GM18507 (cell line): ENCODE data around the gene MSI2.

Experiments
- DNase-seq: peaks from one replicate; pipeline ENCODE4 v3.0.0; 2011; ENCODE audit warnings: low read depth; ENCODE audit not compliant: insufficient read length; ENCODE audit errors: extremely low spot score
- FAIRE-seq: peaks from 2 replicates; lab custom pipeline; 2011; peaks lifted over from hg19 to GRCh38; lab: Jason Lieb, UNC

MSI2 gene

GRCh38 chr17:57624386-57624785 lies 368.1 kb downstream of the MSI2 start:
- DNase-seq = no peak
- FAIRE-seq = peak; percentile 82

GRCh38 chr17:57625511-57625910 lies 369.2 kb downstream of the MSI2 start:
- FAIRE-seq (no peak), DNase-seq (no peak)

- FAIRE-seq (no peak), DNase-seq (no peak)
Observed at GRCh38 chr17:57625957-57626356, 369.6 kb downstream of the MSI2 start.

GRCh38 chr17:57626520-57627210 lies 370.3 kb downstream of the MSI2 start:
- FAIRE-seq = no peak

GRCh38 chr17:57627591-57627990 lies 371.3 kb downstream of the MSI2 start:
- DNase-seq (no peak), FAIRE-seq (no peak)

More at GRCh38 chr17:57626520-57627210, 370.3 kb downstream of the MSI2 start:
- no peak for DNase-seq

- FAIRE-seq (no peak), DNase-seq (no peak)
Observed at GRCh38 chr17:57628421-57628820, 372.1 kb downstream of the MSI2 start.

- FAIRE-seq (peak; percentile 86), DNase-seq (peak; percentile 54)
Observed at GRCh38 chr17:57629470-57629869, 373.1 kb downstream of the MSI2 start.

- DNase-seq (no peak), FAIRE-seq (no peak)
Observed at GRCh38 chr17:57629886-57630285, 373.6 kb downstream of the MSI2 start.

- DNase-seq (no peak), FAIRE-seq (no peak)
Observed at GRCh38 chr17:57630736-57631135, 374.4 kb downstream of the MSI2 start.

- DNase-seq (no peak), FAIRE-seq (no peak)
Observed at GRCh38 chr17:57631871-57632270, 375.5 kb downstream of the MSI2 start.

GRCh38 chr17:57632294-57632693 lies 376.0 kb downstream of the MSI2 start:
- DNase-seq (no peak), FAIRE-seq (no peak)

- DNase-seq (no peak), FAIRE-seq (no peak)
Observed at GRCh38 chr17:57633236-57633635, 376.9 kb downstream of the MSI2 start.

- DNase-seq = no peak
- FAIRE-seq = no peak
Observed at GRCh38 chr17:57634713-57635465, 378.6 kb downstream of the MSI2 start.

GRCh38 chr17:57636274-57636673 lies 380.0 kb downstream of the MSI2 start:
- FAIRE-seq (no peak), DNase-seq (no peak)

GRCh38 chr17:57636985-57637665 lies 380.8 kb downstream of the MSI2 start:
- DNase-seq (no peak), FAIRE-seq (peak; percentile 9)

- FAIRE-seq (no peak), DNase-seq (no peak)
Observed at GRCh38 chr17:57637666-57638010, 381.3 kb downstream of the MSI2 start.

GRCh38 chr17:57638284-57638683 lies 382.0 kb downstream of the MSI2 start:
- FAIRE-seq (no peak), DNase-seq (no peak)

GRCh38 chr17:57639381-57639780 lies 383.1 kb downstream of the MSI2 start:
- FAIRE-seq = no peak
- no peak for DNase-seq

GRCh38 chr17:57640079-57640478 lies 383.8 kb downstream of the MSI2 start:
- no peak for DNase-seq
- no peak for FAIRE-seq

GRCh38 chr17:57641761-57642160 lies 385.4 kb downstream of the MSI2 start:
- no peak for FAIRE-seq
- no peak for DNase-seq

GRCh38 chr17:57643062-57643461 lies 386.7 kb downstream of the MSI2 start:
- no peak for DNase-seq
- no peak for FAIRE-seq
